Endodermal cell (in vitro differentiated cells): ENCODE results near the gene ZNF692. TPM values are rescaled to one million over a fixed set of nuclear protein-coding genes. Genes with fewer than 3 reads are reported as not detected.

Experiments used
- DNase-seq: peaks from one replicate; pipeline ENCODE4 v3.0.0-alpha.2; 2017
- H3K27ac ChIP-seq: 2 replicates; pipeline ENCODE4 v1.5.1; 2013; ENCODE audit warnings: mild to moderate bottlenecking, low read depth, low read length, moderate library complexity
- H3K27me3 ChIP-seq: 2 replicates; pipeline ENCODE4 v1.6.1; 2013; ENCODE audit warnings: mild to moderate bottlenecking, low read length, moderate library complexity; ENCODE audit not compliant: insufficient read depth, control insufficient read depth, poor library complexity, severe bottlenecking
- H3K36me3 ChIP-seq: 2 replicates; pipeline ENCODE4 v1.7.0; 2013; ENCODE audit warnings: mild to moderate bottlenecking, low read length, moderate library complexity; ENCODE audit not compliant: control insufficient read depth, insufficient read depth
- H3K4me1 ChIP-seq: one replicate; pipeline ENCODE4 v1.7.0; 2013; ENCODE audit warnings: low read length; ENCODE audit not compliant: control insufficient read depth, insufficient read depth
- H3K4me3 ChIP-seq: 2 replicates; pipeline ENCODE4 v1.5.1; 2013; ENCODE audit warnings: mild to moderate bottlenecking, low read length, moderate library complexity
- H3K9ac ChIP-seq: 2 replicates; pipeline ENCODE4 v1.6.1; 2013; ENCODE audit warnings: mild to moderate bottlenecking, low read length, moderate library complexity; ENCODE audit not compliant: poor library complexity, severe bottlenecking; ENCODE audit errors: extremely low read depth
- H3K9me3 ChIP-seq: 2 replicates; pipeline ENCODE4 v1.6.1; 2013; ENCODE audit warnings: mild to moderate bottlenecking, low read length, moderate library complexity; ENCODE audit not compliant: control insufficient read depth
- H3K27ac Mint-ChIP-seq: 2 replicates; pipeline ENCODE4 v1.8.0; 2020; ENCODE audit warnings: mixed read lengths
- H3K27me3 Mint-ChIP-seq: 2 replicates; pipeline ENCODE4 v1.8.0; 2021; ENCODE audit warnings: mild to moderate bottlenecking, mixed read lengths; ENCODE audit not compliant: insufficient read depth
- H3K36me3 Mint-ChIP-seq: 2 replicates; pipeline ENCODE4 v1.8.0; 2020; ENCODE audit warnings: low read depth, mixed read lengths
- H3K4me1 Mint-ChIP-seq: 2 replicates; pipeline ENCODE4 v1.8.0; 2020; ENCODE audit warnings: mixed read lengths
- H3K4me3 Mint-ChIP-seq: 2 replicates; pipeline ENCODE4 v1.8.0; 2020; ENCODE audit warnings: mild to moderate bottlenecking, moderate library complexity, mixed read lengths
- H3K9me3 Mint-ChIP-seq: 2 replicates; pipeline ENCODE4 v1.8.0; 2020; ENCODE audit warnings: mild to moderate bottlenecking, mixed read lengths
- WGBS, 2 experiments: methylation state at CpG; one replicate each; pipeline versions ENCODE4 v1.1.5 to v1.1.7; 2013; ENCODE audit warnings: missing lambda C conversion rate in 2 of 2, mixed read lengths in 1 of 2; ENCODE audit not compliant: insufficient coverage in 1 of 2, insufficient read length in 1 of 2; 5-methylcytosine and 5-hydroxymethylcytosine counted together
- total RNA-seq, 2 donors: library from RNA; stranded (reverse); fragmentation: NEBNext Ultra II Directional in 1 of 2; extraction: Animal tissue kit (Norgen Biotek cat#: 25700) in 1 of 2; gene quantifications; 2 replicates in 1 of 2; 3 replicates in 1 of 2; pipeline ENCODE4 v1.2.1, GENCODE V29; 2021
- TF ChIP-seq, protein P1 (sequence below): fragments of 200-600 bp; sonication (generic); conservative IDR thresholded peaks from 2 replicates; pipeline ENCODE4 v1.5.0; 2021; ENCODE audit warnings: antibody characterized with exemption, mild to moderate bottlenecking

The ZNF692 gene
- total RNA-seq, 2 donors from 2014 or later: 47.6 to 50.3 TPM

GRCh38 chr1:248894837-248895236 is 36.0 kb upstream of the ZNF692 start:
- H3K9me3 ChIP-seq: no peaks in the 10 kb centered on the region
- no peaks in the 10 kb centered on the region for H3K36me3 ChIP-seq
- DNase-seq: no peak
- H3K4me1 ChIP-seq: no peaks in the 10 kb centered on the region
- no peak overlapping the region for H3K9ac ChIP-seq
- Mint-ChIP-seq H3K9me3 (no peaks in the 10 kb centered on the region), H3K4me3 (no peak overlapping the region), H3K27ac (no peak overlapping the region), H3K4me1 (peaks cover 12% of the 10 kb centered on the region), H3K36me3 (no peaks in the 10 kb centered on the region), H3K27me3 (peaks cover 22% of the 10 kb centered on the region)
- H3K27ac ChIP-seq: no peak overlapping the region
- no peak overlapping the region for H3K4me3 ChIP-seq
- H3K27me3 ChIP-seq: no peaks in the 10 kb centered on the region
- TF ChIP-seq, protein P1, sequence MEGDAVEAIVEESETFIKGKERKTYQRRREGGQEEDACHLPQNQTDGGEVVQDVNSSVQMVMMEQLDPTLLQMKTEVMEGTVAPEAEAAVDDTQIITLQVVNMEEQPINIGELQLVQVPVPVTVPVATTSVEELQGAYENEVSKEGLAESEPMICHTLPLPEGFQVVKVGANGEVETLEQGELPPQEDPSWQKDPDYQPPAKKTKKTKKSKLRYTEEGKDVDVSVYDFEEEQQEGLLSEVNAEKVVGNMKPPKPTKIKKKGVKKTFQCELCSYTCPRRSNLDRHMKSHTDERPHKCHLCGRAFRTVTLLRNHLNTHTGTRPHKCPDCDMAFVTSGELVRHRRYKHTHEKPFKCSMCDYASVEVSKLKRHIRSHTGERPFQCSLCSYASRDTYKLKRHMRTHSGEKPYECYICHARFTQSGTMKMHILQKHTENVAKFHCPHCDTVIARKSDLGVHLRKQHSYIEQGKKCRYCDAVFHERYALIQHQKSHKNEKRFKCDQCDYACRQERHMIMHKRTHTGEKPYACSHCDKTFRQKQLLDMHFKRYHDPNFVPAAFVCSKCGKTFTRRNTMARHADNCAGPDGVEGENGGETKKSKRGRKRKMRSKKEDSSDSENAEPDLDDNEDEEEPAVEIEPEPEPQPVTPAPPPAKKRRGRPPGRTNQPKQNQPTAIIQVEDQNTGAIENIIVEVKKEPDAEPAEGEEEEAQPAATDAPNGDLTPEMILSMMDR: no peak

DNA sequence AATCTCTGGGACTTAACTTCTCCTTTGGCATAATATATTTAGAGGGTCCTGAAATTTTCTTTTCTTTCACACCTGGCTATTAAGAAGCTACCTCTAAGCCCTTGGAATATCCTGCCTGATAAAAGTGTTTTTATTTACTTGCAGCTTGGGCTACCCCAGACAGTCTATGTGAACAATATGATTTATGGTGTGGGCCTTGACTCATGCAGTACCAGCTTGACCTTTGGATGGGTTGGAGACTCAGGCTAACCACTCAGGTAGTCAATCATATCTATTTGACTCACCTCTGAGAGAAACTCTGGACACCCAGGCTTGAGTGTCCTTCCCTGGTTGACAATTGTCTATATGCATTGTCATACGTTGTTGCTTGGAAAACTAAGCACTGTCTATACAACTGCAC is 33.7 kb upstream of the ZNF692 start:
- no peaks in the 10 kb centered on the region for H3K9me3 Mint-ChIP-seq
- TF ChIP-seq, protein P1: no peak
- H3K9me3 ChIP-seq: no peaks in the 10 kb centered on the region
- no peaks in the 10 kb centered on the region for H3K36me3 Mint-ChIP-seq
- H3K4me1 Mint-ChIP-seq: peaks cover 16% of the 10 kb centered on the region
- no peaks in the 10 kb centered on the region for H3K27me3 ChIP-seq
- DNase-seq: no peak
- no peaks in the 10 kb centered on the region for H3K36me3 ChIP-seq
- no peak overlapping the region for H3K4me3 ChIP-seq
- WGBS, 2 experiments: 100% methylated on average over 1 of the region's 1 CpG
- no peak overlapping the region for H3K9ac ChIP-seq
- no peak overlapping the region for H3K27ac Mint-ChIP-seq
- H3K4me1 ChIP-seq: no peaks in the 10 kb centered on the region
- H3K27ac ChIP-seq: no peak overlapping the region
- no peak overlapping the region for H3K4me3 Mint-ChIP-seq
- peaks cover 15% of the 10 kb centered on the region for H3K27me3 Mint-ChIP-seq

DNA sequence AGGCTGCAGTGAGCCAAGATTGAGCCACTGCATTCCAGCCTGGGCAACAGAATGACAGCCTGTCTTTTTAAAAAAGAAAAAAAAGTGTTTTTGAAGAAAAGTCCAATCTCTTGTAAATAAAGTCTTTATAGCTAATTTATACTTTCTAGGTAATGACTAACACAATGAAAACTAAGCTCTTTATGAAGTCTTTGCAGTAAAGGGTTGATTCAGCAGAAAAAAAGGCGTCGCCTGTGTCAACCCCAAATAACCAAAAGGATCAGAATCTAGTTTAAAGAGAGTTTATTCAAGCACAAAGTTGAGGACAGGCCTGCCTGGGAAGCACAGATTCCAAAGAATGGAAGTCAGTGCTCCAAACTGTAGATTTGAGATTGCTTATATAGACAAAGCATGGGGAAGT is 32.9 kb upstream of the ZNF692 start:
- Histone ChIP-seq H3K4me1 (no peaks in the 10 kb centered on the region), H3K4me3 (no peak overlapping the region), H3K9me3 (no peaks in the 10 kb centered on the region), H3K27ac (no peak overlapping the region), H3K9ac (no peak overlapping the region), H3K36me3 (no peaks in the 10 kb centered on the region), H3K27me3 (no peaks in the 10 kb centered on the region)
- H3K4me3 Mint-ChIP-seq: no peak overlapping the region
- H3K36me3 Mint-ChIP-seq: no peaks in the 10 kb centered on the region
- WGBS, 2 experiments: 88 to 92% methylated on average over 2 of the region's 2 CpGs
- H3K27me3 Mint-ChIP-seq: peaks cover 15% of the 10 kb centered on the region
- TF ChIP-seq, protein P1: no peak
- no peaks in the 10 kb centered on the region for H3K9me3 Mint-ChIP-seq
- H3K27ac Mint-ChIP-seq: no peak overlapping the region
- DNase-seq: no peak
- H3K4me1 Mint-ChIP-seq: peaks cover 12% of the 10 kb centered on the region
